Natural killer cell (primary cell): Measurements from ENCODE around the gene AKR1A1. TPM values are rescaled to one million over a fixed set of nuclear protein-coding genes. Genes with fewer than 3 reads are reported as not detected.

Experiments used
- ATAC-seq, 3 donors: fragments of 150-1000 bp in 2 of 3; fragments of 200-7000 bp in 1 of 3; cut with Tn5 transposase; 1 replicate in 1 of 3; 2 replicates in 2 of 3; pipeline ENCODE4 v1.10.0; 2021; ENCODE audit warnings: mild to moderate bottlenecking in 2 of 3, moderate library complexity in 2 of 3
- DNase-seq, 2 donors: peaks; one replicate each; pipeline versions ENCODE4 v3.0.0 to v3.0.0-alpha.2; 2013 to 2021; ENCODE audit warnings: mixed read lengths in 1 of 2
- H3K27ac ChIP-seq: one replicate; pipeline ENCODE4 v1.5.1; 2013; ENCODE audit warnings: mild to moderate bottlenecking, low read length
- H3K27me3 ChIP-seq: one replicate; pipeline ENCODE4 v1.6.1; 2013; ENCODE audit warnings: low read length; ENCODE audit not compliant: control insufficient read depth, insufficient read depth
- H3K36me3 ChIP-seq: one replicate; pipeline ENCODE4 v1.6.1; 2013; ENCODE audit warnings: low read length; ENCODE audit not compliant: control insufficient read depth, insufficient read depth
- H3K4me1 ChIP-seq: one replicate; pipeline ENCODE4 v1.6.1; 2013; ENCODE audit warnings: low read length; ENCODE audit not compliant: control insufficient read depth, insufficient read depth
- H3K4me3 ChIP-seq: one replicate; pipeline ENCODE4 v1.5.1; 2013; ENCODE audit warnings: low read length
- H3K9me3 ChIP-seq: one replicate; pipeline ENCODE4 v1.6.1; 2013; ENCODE audit warnings: low read length; ENCODE audit not compliant: control insufficient read depth, insufficient read depth
- H3K27ac Mint-ChIP-seq, 2 donors: one replicate each; pipeline ENCODE4 v1.8.0; 2022; ENCODE audit warnings: mild to moderate bottlenecking in 2 of 2, mixed read lengths in 2 of 2, moderate library complexity in 1 of 2
- H3K27me3 Mint-ChIP-seq, 2 donors: one replicate each; pipeline ENCODE4 v1.8.0; 2022; ENCODE audit warnings: low read depth in 2 of 2, mixed read lengths in 2 of 2
- H3K36me3 Mint-ChIP-seq: one replicate; pipeline ENCODE4 v1.8.0; 2022; ENCODE audit warnings: mixed read lengths
- H3K4me1 Mint-ChIP-seq, 2 donors: one replicate each; pipeline ENCODE4 v1.8.0; 2022; ENCODE audit warnings: mixed read lengths in 2 of 2
- H3K4me3 Mint-ChIP-seq: one replicate; pipeline ENCODE4 v1.8.0; 2022; ENCODE audit warnings: mild to moderate bottlenecking, moderate library complexity, mixed read lengths
- H3K9me3 Mint-ChIP-seq, 2 donors: one replicate each; pipeline ENCODE4 v1.8.0; 2022; ENCODE audit warnings: mixed read lengths in 2 of 2
- WGBS: methylation state at CpG from one replicate; pipeline ENCODE4 v1.1.7; 2013; ENCODE audit warnings: missing lambda C conversion rate; ENCODE audit not compliant: insufficient coverage; 5-methylcytosine and 5-hydroxymethylcytosine counted together
- intact Hi-C: fragments of 100-400 bp; cut with micrococcal nuclease; formaldehyde crosslinking; loops from one replicate; pipeline ENCODE4 v1.14.2; 2022
- total RNA-seq, 4 donors: library from RNA; stranded (reverse); fragments of 120-200 nt in 1 of 4; gene quantifications; one replicate each; pipeline versions ENCODE4 v1.2.3 to v1.2.4, GENCODE V29; 2013 to 2022
- TF ChIP-seq, protein P1 (sequence below): fragments of 200-600 bp; IDR thresholded peaks from one replicate; pipeline ENCODE4 v1.8.0; 2022; ENCODE audit warnings: antibody characterized with exemption

AKR1A1 gene
- total RNA-seq, 3 donors from 2014 or later (not counting 1 experiment from before 2014, with no cell fraction given), result 45.7 to 54.2 (median 53.9) TPM

DNA sequence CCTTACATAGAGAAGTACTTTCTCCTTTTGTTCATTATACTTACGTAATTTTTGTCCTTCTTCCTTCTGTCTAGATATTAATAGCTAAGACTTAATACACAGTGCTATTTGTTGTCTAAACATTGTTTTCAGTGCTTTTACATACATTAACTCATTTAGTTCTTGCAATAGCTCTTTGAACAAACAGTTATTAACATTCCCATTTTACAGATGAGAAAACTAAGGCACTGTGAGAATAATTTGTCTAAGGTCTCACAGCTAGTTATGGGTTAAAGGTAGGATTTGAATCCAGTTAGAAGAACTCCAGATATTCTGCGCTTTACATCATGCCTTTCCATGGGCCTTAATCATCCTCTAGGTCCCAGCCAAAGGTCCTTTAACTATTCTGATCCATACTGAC lies 53.6 kb downstream of the AKR1A1 start:
- intact Hi-C loops, result no loop called here
- Histone ChIP-seq H3K4me1 (no peaks in the 10 kb centered on the region), H3K4me3 (no peak overlapping the region), H3K27ac (no peak overlapping the region), H3K36me3 (peaks cover 48% of the 10 kb centered on the region), H3K9me3 (no peaks in the 10 kb centered on the region), H3K27me3 (no peaks in the 10 kb centered on the region)
- DNase-seq, result no peak
- H3K36me3 Mint-ChIP-seq, result peaks cover 17% of the 10 kb centered on the region
- peaks cover 29 to 38% of the 10 kb centered on the region in 2 donors for H3K4me1 Mint-ChIP-seq
- H3K27ac Mint-ChIP-seq, result no peak overlapping the region
- no peak overlapping the region for H3K4me3 Mint-ChIP-seq
- WGBS, result 100% methylated on average over 2 of the region's 2 CpGs
- H3K9me3 Mint-ChIP-seq, result no peaks in the 10 kb centered on the region
- no peaks in the 10 kb centered on the region for H3K27me3 Mint-ChIP-seq
- TF ChIP-seq, protein P1, sequence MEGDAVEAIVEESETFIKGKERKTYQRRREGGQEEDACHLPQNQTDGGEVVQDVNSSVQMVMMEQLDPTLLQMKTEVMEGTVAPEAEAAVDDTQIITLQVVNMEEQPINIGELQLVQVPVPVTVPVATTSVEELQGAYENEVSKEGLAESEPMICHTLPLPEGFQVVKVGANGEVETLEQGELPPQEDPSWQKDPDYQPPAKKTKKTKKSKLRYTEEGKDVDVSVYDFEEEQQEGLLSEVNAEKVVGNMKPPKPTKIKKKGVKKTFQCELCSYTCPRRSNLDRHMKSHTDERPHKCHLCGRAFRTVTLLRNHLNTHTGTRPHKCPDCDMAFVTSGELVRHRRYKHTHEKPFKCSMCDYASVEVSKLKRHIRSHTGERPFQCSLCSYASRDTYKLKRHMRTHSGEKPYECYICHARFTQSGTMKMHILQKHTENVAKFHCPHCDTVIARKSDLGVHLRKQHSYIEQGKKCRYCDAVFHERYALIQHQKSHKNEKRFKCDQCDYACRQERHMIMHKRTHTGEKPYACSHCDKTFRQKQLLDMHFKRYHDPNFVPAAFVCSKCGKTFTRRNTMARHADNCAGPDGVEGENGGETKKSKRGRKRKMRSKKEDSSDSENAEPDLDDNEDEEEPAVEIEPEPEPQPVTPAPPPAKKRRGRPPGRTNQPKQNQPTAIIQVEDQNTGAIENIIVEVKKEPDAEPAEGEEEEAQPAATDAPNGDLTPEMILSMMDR, result no peak
- ATAC-seq, result no peak

DNA sequence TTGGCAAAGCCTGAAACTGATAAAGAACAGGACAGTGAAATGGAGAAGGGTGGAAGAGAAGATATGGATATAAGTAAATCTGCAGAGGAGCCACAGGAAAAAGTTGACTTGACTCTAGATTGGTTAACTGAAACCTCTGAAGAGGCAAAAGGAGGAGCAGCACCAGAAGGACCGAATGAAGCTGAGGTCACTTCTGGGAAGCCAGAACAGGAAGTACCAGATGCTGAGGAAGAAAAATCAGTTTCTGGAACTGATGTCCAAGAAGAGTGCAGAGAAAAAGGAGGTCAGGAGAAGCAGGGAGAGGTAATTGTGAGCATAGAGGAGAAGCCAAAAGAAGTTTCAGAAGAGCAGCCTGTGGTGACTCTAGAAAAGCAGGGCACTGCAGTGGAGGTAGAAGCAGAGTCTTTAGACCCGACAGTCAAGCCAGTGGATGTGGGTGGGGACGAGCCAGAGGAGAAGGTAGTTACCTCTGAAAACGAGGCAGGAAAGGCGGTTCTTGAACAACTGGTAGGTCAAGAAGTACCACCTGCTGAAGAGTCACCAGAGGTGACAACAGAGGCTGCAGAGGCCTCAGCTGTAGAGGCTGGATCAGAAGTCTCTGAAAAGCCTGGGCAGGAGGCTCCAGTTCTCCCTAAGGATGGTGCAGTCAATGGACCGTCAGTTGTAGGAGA lies 56.9 kb downstream of the AKR1A1 start:
- WGBS, result 58% methylated on average over 6 of the region's 6 CpGs
- peaks cover 17% of the 10 kb centered on the region for H3K36me3 Mint-ChIP-seq
- peaks cover 6 to 21% of the 10 kb centered on the region in 2 donors for H3K4me1 Mint-ChIP-seq
- Histone ChIP-seq H3K27ac (no peak overlapping the region), H3K4me1 (no peaks in the 10 kb centered on the region), H3K27me3 (no peaks in the 10 kb centered on the region), H3K4me3 (no peak overlapping the region), H3K9me3 (no peaks in the 10 kb centered on the region), H3K36me3 (peaks cover 59% of the 10 kb centered on the region)
- H3K27me3 Mint-ChIP-seq, result no peaks in the 10 kb centered on the region
- TF ChIP-seq, protein P1, result no peak
- no peaks in the 10 kb centered on the region for H3K9me3 Mint-ChIP-seq
- H3K27ac Mint-ChIP-seq, result peak overlapping the region in 1 of 2 donors; percentile 6
- ATAC-seq, result no peak
- DNase-seq, result no peak
- intact Hi-C loops, result no loop called here
- no peak overlapping the region for H3K4me3 Mint-ChIP-seq

DNA sequence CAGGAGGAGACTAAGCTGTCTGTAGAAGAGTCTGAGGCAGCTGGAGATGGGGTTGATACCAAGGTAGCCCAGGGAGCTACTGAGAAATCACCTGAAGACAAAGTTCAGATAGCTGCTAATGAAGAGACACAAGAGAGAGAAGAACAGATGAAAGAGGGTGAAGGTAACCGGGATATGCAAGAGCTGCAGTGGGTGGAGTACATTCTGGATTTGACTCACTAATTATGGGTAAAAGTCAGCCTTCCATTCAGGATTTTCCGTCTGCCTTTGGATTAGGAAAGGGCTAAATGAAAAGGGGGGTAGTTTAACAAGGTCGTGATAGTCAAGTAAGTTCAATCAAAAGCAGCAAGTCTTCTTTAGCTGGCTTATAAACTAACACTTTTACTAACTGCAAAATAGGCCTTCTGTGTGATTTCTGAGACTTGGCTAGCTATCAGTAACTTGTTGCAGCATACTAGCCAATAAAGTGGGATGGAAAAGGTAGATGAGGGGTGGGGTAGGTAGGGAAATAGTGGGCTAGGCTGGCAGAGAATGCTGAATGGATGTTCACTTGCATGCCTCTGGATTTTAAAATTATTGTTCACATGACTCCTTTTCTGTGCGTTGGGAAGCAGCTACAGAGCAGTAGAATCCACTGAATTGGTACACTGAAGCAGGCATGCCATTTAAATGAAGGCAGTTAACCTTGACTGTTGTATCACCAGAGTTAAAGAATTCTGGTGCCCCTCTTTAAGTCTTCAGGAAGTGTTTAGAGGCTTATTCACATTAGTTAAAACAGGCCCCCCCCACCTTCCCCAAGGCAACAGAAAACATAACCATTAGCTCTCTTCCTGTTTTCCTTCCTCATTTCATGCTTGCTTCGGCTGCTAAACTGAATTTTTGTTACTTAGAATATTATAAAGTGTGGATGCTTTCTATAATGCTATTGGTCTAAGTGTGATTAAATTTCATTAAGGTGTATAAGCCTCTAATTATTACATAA lies 57.8 kb downstream of the AKR1A1 start:
- no peak overlapping the region for H3K4me3 Mint-ChIP-seq
- no peaks in the 10 kb centered on the region for H3K9me3 Mint-ChIP-seq
- no peak overlapping the region for H3K4me3 ChIP-seq
- intact Hi-C loops, result no loop called here
- H3K27ac ChIP-seq, result peak overlapping the region; percentile 33
- ATAC-seq, result no peak
- peaks cover 17% of the 10 kb centered on the region for H3K36me3 Mint-ChIP-seq
- WGBS, result 78% methylated on average over 3 of the region's 5 CpGs
- no peaks in the 10 kb centered on the region for H3K4me1 ChIP-seq
- H3K27me3 ChIP-seq, result no peaks in the 10 kb centered on the region
- no peaks in the 10 kb centered on the region for H3K9me3 ChIP-seq
- TF ChIP-seq, protein P1, result no peak
- no peak for DNase-seq
- H3K27me3 Mint-ChIP-seq, result no peaks in the 10 kb centered on the region
- H3K27ac Mint-ChIP-seq, result peak overlapping the region in 1 of 2 donors; percentile 6
- H3K4me1 Mint-ChIP-seq, result peaks cover 6 to 21% of the 10 kb centered on the region in 2 donors
- H3K36me3 ChIP-seq, result peaks cover 59% of the 10 kb centered on the region
